Anterior cingulate cortex (tissue), 58 donors: ENCODE measurements around the gene AMIGO3.
"Not testable (repeated sequence)": the region's sequence is repeated elsewhere in the genome, so short reads cannot be mapped to it uniquely, and the experiment has no call there.

ENCODE experiments used
- DNase-seq, 58 donors: peaks; one replicate each; lab custom pipeline; 2025; lab: John Stamatoyannopoulos, UW

The AMIGO3 gene

GRCh38 chr3:49719214-49719884, at the start of gene AMIGO3:
Gene AMIGO3, minus strand, starts transcription at chr3:49719684. Its CDS starts 219 bp downstream, at chr3:49719465.
- DNase-seq: peak; percentile 48 to 97 (median 90)

GRCh38 chr3:49763981-49764380, 44.5 kb upstream of the AMIGO3 start:
- no peak for DNase-seq

- DNase-seq: no peak
Measured at GRCh38 chr3:49761661-49762060, 42.2 kb upstream of the AMIGO3 start.

GRCh38 chr3:49759226-49759625, 39.7 kb upstream of the AMIGO3 start:
- DNase-seq: no peak

- DNase-seq: no peak
Measured at GRCh38 chr3:49757197-49757596, 37.7 kb upstream of the AMIGO3 start.

GRCh38 chr3:49756036-49756435, 36.6 kb upstream of the AMIGO3 start:
- DNase-seq: no peak

- DNase-seq: no peak
Measured at GRCh38 chr3:49754536-49754935, 35.1 kb upstream of the AMIGO3 start.

- DNase-seq: no peak
Measured at GRCh38 chr3:49751501-49751900, 32.0 kb upstream of the AMIGO3 start.

- no peak for DNase-seq
Measured at GRCh38 chr3:49750056-49750455, 30.6 kb upstream of the AMIGO3 start.

- DNase-seq: not testable (repeated sequence)
Measured at GRCh38 chr3:49748874-49749273, 29.4 kb upstream of the AMIGO3 start.

- no peak for DNase-seq
Measured at GRCh38 chr3:49747792-49748480, 28.5 kb upstream of the AMIGO3 start.

GRCh38 chr3:49745986-49746385, 26.5 kb upstream of the AMIGO3 start:
- no peak for DNase-seq

GRCh38 chr3:49740427-49740826, 20.9 kb upstream of the AMIGO3 start:
- no peak for DNase-seq

GRCh38 chr3:49738067-49738713, 18.7 kb upstream of the AMIGO3 start:
- DNase-seq: no peak

- DNase-seq: no peak
Measured at GRCh38 chr3:49734752-49735151, 15.3 kb upstream of the AMIGO3 start.

- DNase-seq: no peak
Measured at GRCh38 chr3:49733551-49733950, 14.1 kb upstream of the AMIGO3 start.

- DNase-seq: no peak
Measured at GRCh38 chr3:49732597-49732996, 13.1 kb upstream of the AMIGO3 start.

GRCh38 chr3:49729966-49730609, 10.6 kb upstream of the AMIGO3 start:
- DNase-seq: no peak

- no peak for DNase-seq
Measured at GRCh38 chr3:49727924-49728361, 8.5 kb upstream of the AMIGO3 start.

GRCh38 chr3:49727154-49727923, 7.9 kb upstream of the AMIGO3 start:
- DNase-seq: no peak
